NB4 (cell line): Measurements from ENCODE around the gene ETV6.

Experiments used
- DNase-seq: peaks from one replicate; pipeline ENCODE4 v3.0.0; 2010; ENCODE audit warnings: low read depth
- H3K4me3 ChIP-seq: one replicate; pipeline ENCODE4 v1.5.1; 2011; ENCODE audit warnings: mild to moderate bottlenecking, low read depth, low read length, moderate library complexity
- CTCF ChIP-seq: IDR thresholded peaks from one replicate; pipeline ENCODE4 v1.5.1; 2012; ENCODE audit warnings: low read depth, low read length
- MAX ChIP-seq: IDR thresholded peaks from 2 replicates; pipeline ENCODE4 v1.6.1; 2011; ENCODE audit warnings: low read depth, low read length
- MYC ChIP-seq: IDR thresholded peaks from 2 replicates; pipeline ENCODE4 v1.6.1; 2011; ENCODE audit warnings: low read depth, low read length
- POLR2A ChIP-seq: IDR thresholded peaks from 2 replicates; pipeline ENCODE4 v1.6.1; 2011; ENCODE audit warnings: mild to moderate bottlenecking; ENCODE audit not compliant: insufficient read length; ENCODE audit errors: extremely low read depth

ETV6 gene

GRCh38 chr12:11876307-11876706 lies 226.8 kb downstream of the ETV6 start:
- no peak for DNase-seq
- no peak overlapping the region for H3K4me3 ChIP-seq
- no peak for TF ChIP-seq POLR2A
- TF ChIP-seq MYC = no peak
- TF ChIP-seq MAX = no peak
- no peak for TF ChIP-seq CTCF

GRCh38 chr12:11877102-11877826 lies 227.8 kb downstream of the ETV6 start:
- DNase-seq = no peak
- TF ChIP-seq CTCF = no peak
- TF ChIP-seq MAX = no peak
- no peak for TF ChIP-seq POLR2A
- TF ChIP-seq MYC = no peak
- no peak overlapping the region for H3K4me3 ChIP-seq

- no peak for DNase-seq
- TF ChIP-seq MAX = no peak
- no peak for TF ChIP-seq MYC
- no peak for TF ChIP-seq CTCF
- no peak for TF ChIP-seq POLR2A
- H3K4me3 ChIP-seq = no peak overlapping the region
Observed at GRCh38 chr12:11877869-11878780, 228.7 kb downstream of the ETV6 start.

- TF ChIP-seq MAX (no peak), CTCF (no peak), POLR2A (no peak), MYC (no peak)
- no peak for DNase-seq
- no peak overlapping the region for H3K4me3 ChIP-seq
Observed at GRCh38 chr12:11879306-11879705, 229.8 kb downstream of the ETV6 start.

- TF ChIP-seq POLR2A (no peak), CTCF (no peak), MYC (no peak), MAX (no peak)
- DNase-seq = no peak
Observed at GRCh38 chr12:11880381-11880780, 230.9 kb downstream of the ETV6 start.

More at GRCh38 chr12:11880381-11880780, 230.9 kb downstream of the ETV6 start:
- no peak overlapping the region for H3K4me3 ChIP-seq
